Ascending aorta (tissue), 2 donors: ENCODE measurements around the gene CD209. TPM values are rescaled to one million over a fixed set of nuclear protein-coding genes. Genes with fewer than 3 reads are reported as not detected.

Experiments
- DNase-seq, 2 donors: peaks; one replicate each; pipeline ENCODE4 v3.0.0-alpha.2; 2019; ENCODE audit warnings: low spot score in 2 of 2
- H3K27ac ChIP-seq, 2 donors: fragments of 200-600 bp; sonication (generic); one replicate each; pipeline ENCODE4 v1.5.1; 2016 to 2017; ENCODE audit warnings: mild to moderate bottlenecking in 1 of 2
- H3K27me3 ChIP-seq: fragments of 200-600 bp; sonication (generic); one replicate; pipeline ENCODE4 v1.5.1; 2017
- H3K36me3 ChIP-seq, 2 donors: fragments of 200-600 bp; sonication (generic); one replicate each; pipeline ENCODE4 v1.5.1; 2016
- H3K4me1 ChIP-seq, 2 donors: fragments of 200-600 bp; sonication (generic); one replicate each; pipeline ENCODE4 v1.5.1; 2016 to 2017; ENCODE audit warnings: mild to moderate bottlenecking in 1 of 2
- H3K4me3 ChIP-seq, 2 donors: fragments of 200-600 bp; sonication (generic); one replicate each; pipeline ENCODE4 v1.5.1; 2016 to 2017; ENCODE audit warnings: mild to moderate bottlenecking in 1 of 2
- H3K9me3 ChIP-seq, 2 donors: fragments of 200-600 bp; sonication (generic); one replicate each; pipeline ENCODE4 v1.5.1; 2016
- intact Hi-C: fragments of 100-400 bp; cut with DNase I; formaldehyde crosslinking; loops from one replicate; pipeline ENCODE4 v1.15.1; 2023
- total RNA-seq: library from RNA; depleted of rRNA; stranded (reverse); fragments of >200 nt; gene quantifications from one replicate; pipeline ENCODE4 v1.1.0, GENCODE V29; 2016
- TF ChIP-seq, protein P1 (sequence below), 3 experiments: fragments of 200-600 bp in 2 of 3; fragments of 450-650 bp in 1 of 3; sonication (generic) in 2 of 3; IDR thresholded peaks; one replicate each; pipeline ENCODE4 v1.5.1; 2016 to 2019; ENCODE audit warnings: antibody characterized with exemption in 3 of 3, mild to moderate bottlenecking in 1 of 3, moderate library complexity in 1 of 3

CD209 gene
- total RNA-seq, 1 donor from 2014 or later: 12.6 TPM

DNA sequence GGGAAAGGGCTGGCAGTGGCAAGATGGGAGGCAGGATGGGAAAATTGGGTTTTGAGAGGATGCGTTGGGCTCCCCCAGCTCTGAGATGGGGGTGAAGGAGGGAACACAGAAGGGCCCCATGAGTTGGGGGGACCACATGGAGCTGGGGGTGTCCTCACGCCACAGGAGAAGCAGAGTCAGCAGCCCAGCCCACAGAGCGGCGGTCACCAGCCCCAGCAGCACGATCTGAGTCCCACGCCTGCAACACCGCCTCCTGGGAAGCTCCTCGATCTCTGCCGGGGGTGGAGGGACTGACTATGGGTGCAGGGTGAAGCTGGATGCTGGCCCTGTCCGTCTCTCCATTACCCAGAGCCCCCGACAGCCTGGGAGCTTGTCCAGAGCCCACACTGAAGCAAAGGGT lies 48.8 kb downstream of the CD209 start:
- H3K4me3 ChIP-seq: no peak overlapping the region
- H3K9me3 ChIP-seq: no peaks in the 10 kb centered on the region
- no peaks in the 10 kb centered on the region for H3K36me3 ChIP-seq
- TF ChIP-seq, protein P1, sequence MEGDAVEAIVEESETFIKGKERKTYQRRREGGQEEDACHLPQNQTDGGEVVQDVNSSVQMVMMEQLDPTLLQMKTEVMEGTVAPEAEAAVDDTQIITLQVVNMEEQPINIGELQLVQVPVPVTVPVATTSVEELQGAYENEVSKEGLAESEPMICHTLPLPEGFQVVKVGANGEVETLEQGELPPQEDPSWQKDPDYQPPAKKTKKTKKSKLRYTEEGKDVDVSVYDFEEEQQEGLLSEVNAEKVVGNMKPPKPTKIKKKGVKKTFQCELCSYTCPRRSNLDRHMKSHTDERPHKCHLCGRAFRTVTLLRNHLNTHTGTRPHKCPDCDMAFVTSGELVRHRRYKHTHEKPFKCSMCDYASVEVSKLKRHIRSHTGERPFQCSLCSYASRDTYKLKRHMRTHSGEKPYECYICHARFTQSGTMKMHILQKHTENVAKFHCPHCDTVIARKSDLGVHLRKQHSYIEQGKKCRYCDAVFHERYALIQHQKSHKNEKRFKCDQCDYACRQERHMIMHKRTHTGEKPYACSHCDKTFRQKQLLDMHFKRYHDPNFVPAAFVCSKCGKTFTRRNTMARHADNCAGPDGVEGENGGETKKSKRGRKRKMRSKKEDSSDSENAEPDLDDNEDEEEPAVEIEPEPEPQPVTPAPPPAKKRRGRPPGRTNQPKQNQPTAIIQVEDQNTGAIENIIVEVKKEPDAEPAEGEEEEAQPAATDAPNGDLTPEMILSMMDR (IDR thresholded peaks at IDR 0.05): no peak
- no peak for DNase-seq
- intact Hi-C loops: no loop called here
- no peaks in the 10 kb centered on the region for H3K27me3 ChIP-seq
- H3K4me1 ChIP-seq: no peaks in the 10 kb centered on the region
- no peak overlapping the region for H3K27ac ChIP-seq

DNA sequence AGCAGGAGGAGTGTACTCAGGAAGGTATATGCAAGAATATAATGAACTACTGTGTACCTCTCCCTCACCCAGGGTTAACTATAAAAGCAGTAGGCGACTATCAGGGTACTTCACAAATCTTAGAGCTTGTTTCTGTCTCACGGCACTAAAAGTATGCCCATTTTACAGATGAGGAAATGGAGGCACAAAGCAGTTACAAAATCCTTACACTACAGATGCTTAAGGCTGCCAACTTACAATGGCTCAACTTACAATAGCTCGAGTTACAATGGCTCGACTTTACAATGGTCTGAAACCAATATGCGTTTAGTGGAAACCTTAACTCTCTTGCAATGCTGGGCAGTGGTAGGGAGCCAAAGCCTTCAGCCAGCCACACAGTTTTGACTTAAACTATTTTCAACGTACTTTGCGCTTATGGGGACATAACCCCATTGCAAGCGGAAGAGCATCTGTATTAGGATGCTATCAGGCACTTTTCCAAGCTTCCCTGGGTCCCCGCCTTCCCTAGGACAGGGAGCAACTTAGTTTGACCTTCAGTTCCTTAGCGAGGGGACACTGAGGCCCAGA lies 49.5 kb downstream of the CD209 start:
- intact Hi-C loops: no loop called here
- H3K9me3 ChIP-seq: no peaks in the 10 kb centered on the region
- TF ChIP-seq, protein P1 (IDR thresholded peaks at IDR 0.05): no peak
- no peaks in the 10 kb centered on the region for H3K36me3 ChIP-seq
- H3K4me1 ChIP-seq: no peaks in the 10 kb centered on the region
- H3K27me3 ChIP-seq: no peaks in the 10 kb centered on the region
- H3K27ac ChIP-seq: no peak overlapping the region
- H3K4me3 ChIP-seq: no peak overlapping the region
- DNase-seq: no peak

DNA sequence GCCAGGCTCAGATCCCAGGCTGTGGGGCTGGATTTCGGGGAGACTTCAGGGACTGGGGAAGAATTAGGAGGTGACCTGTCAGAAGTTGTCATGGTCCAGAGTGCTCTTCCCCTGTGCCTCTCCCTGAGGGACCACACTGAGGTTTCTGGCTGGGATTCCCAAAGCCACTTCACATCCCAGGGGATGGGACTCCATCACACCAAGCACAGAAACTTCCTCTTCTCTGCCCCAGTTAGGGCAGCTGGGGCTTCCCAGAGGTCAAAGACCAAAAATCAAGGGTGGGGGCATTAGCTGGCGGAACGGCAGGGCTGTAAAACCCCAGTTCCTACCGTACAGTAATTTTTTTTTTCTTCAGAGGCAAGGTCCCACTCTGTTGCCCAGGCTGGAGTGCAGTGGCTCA lies 52.8 kb downstream of the CD209 start:
- Histone ChIP-seq H3K36me3 (no peaks in the 10 kb centered on the region), H3K27me3 (no peaks in the 10 kb centered on the region), H3K4me1 (no peaks in the 10 kb centered on the region), H3K4me3 (no peak overlapping the region), H3K9me3 (no peaks in the 10 kb centered on the region), H3K27ac (no peak overlapping the region)
- TF ChIP-seq, protein P1 (IDR thresholded peaks at IDR 0.05): no peak
- intact Hi-C loops: no loop called here
- no peak for DNase-seq

DNA sequence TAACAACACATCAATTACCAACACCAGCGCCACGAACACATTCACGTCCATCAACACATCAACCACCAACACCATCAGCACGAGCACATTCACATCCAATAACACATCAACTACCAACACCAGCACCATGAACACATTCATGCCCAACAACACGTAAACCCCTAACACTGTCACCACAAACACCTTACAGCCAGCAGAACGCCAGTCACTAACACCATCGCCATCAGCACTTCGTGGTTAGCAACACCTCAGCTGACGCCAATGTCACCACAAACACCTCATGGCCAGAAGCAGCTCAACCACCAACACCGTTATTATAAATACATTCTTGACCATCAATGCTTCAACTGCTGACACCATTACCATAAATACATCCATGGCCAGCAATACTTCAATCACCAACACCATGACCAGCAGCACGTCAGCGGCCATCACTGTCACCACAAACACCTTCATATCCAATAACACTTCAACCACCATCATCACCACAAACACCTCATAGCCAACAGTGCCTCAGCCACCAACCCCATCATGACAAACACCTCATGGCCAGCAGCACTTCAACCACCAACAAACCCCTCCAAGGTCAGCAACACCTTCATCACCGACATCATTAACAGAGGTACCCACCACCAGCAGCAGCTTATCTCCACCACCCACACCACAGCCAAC lies 54.8 kb downstream of the CD209 start:
- no peaks in the 10 kb centered on the region for H3K4me1 ChIP-seq
- H3K4me3 ChIP-seq: no peak overlapping the region
- H3K36me3 ChIP-seq: no peaks in the 10 kb centered on the region
- TF ChIP-seq, protein P1 (IDR thresholded peaks at IDR 0.05): no peak
- no peaks in the 10 kb centered on the region for H3K27me3 ChIP-seq
- no peaks in the 10 kb centered on the region for H3K9me3 ChIP-seq
- intact Hi-C loops: no loop called here
- H3K27ac ChIP-seq: no peak overlapping the region
- no peak for DNase-seq

DNA sequence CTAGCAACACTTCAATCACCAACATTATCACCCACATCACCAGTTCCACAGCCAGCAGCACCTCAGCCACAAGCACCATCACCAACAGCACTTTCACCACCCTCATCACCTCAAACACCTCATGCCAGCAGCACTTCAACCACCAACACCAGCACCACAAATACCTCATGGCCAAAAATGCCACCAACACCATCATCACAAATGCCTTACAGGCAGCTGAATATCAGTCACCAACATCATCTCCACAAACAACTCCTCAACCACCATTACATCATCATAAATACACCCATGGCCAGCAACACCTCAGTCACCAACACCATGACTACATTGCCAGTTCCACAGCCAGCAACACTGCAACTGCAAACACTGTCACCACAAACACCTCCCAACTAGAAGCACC lies 55.8 kb downstream of the CD209 start:
- no peaks in the 10 kb centered on the region for H3K4me1 ChIP-seq
- DNase-seq: no peak
- H3K36me3 ChIP-seq: no peaks in the 10 kb centered on the region
- intact Hi-C loops: no loop called here
- TF ChIP-seq, protein P1 (IDR thresholded peaks at IDR 0.05): no peak
- no peaks in the 10 kb centered on the region for H3K9me3 ChIP-seq
- H3K4me3 ChIP-seq: no peak overlapping the region
- H3K27me3 ChIP-seq: no peaks in the 10 kb centered on the region
- H3K27ac ChIP-seq: no peak overlapping the region
